ENCODE results near the gene LRRC63. TPM values are rescaled to one million over a fixed set of nuclear protein-coding genes. Genes with fewer than 3 reads are reported as not detected.
"Not testable (repeated sequence)": the region's sequence is repeated elsewhere in the genome, so short reads cannot be mapped to it uniquely, and the experiment has no call there.

Gene LRRC63, protein sequence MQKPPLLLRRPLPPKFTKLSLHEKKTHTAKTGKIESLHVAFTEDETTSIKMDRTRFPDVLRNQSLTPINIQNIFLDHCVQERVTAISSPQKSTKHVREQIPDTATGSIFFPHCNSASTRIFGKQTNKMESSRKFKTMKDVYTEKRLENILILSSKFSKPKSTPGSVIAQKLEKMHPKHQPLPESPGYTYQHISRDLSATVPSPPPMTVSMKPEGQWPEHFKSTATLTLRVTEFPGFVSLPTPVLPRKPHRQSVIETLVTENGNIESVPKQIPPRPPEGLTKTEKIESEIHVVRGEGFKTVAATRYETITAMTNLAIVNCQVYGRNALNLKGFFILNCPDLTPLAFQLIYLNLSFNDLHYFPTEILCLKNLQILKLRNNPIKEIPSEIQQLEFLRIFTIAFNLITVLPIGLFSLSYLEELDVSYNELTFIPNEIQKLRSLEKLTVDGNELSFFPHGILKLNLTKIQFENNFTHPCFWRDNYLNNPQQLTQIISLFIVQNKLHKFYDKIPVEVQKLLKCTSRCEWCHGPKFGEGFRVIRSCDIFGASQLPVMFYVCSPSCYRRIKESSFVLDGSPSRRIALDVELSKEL
- polyA plus RNA-seq (ENCODE audit: insufficient read length) = 0.10 TPM

GRCh38 chr13:46211483-46212351 is at the start of gene LRRC63:
Gene LRRC63, plus strand, starts transcription at chr13:46211928. Its CDS starts 1,107 bp downstream, at chr13:46213035.
- DNase-seq = peak; percentile 47

GRCh38 chr13:46162741-46163140 is 49.0 kb upstream of the LRRC63 start:
- DNase-seq = not testable (repeated sequence)

GRCh38 chr13:46164661-46165060 is 47.1 kb upstream of the LRRC63 start:
- DNase-seq = no peak

- DNase-seq = no peak
These were observed 46.1 kb upstream of the LRRC63 start for GRCh38 chr13:46165485-46166223.

DNA sequence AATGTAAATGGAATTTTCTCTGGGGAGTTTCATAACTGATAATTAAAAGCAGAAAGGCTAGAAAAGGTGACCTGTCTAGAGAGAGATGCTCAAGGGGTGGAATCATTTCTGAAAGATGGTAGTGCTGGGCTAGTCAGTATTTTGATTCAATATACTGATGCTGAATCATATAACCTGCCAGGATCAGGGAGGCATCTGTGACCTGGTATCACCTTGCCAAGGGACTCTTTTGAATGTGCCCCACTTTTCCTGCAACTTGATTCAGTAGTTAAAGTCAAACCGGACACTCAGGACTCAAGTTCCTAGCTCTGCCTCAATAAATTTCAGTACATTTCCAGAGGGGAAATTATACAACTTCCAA is 45.5 kb upstream of the LRRC63 start:
- no peak for DNase-seq

DNA sequence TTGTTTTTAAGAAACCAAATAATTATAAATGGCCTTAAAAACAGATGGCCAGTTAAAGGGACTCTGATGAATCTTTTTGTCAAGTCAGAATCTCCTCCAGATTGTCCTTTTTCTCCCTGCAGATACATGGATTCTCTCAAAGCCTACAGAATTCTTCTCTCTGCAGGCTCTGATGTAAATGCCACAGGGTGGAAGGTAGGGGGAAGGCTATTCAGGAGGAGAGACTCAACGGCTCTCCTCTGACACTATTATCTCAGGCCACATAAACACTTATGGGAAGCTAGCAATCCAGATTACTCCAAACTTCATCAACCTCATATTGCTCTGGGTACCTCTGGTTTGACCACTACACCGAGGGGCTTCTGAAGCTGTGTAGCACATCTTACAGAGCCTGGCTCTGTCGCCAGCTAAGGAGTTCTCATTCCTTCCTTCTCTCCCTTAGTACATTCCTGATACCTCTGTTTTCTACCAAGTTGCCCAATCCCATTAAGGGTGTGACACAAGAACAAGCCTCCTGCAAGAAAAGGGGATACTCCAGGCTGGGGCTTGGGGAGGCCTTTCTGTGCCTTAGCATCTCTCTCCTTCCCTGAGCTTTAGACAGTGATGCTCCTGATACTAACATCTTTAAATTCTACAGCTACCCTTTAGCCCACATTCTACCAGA is 44.6 kb upstream of the LRRC63 start:
- DNase-seq = no peak

DNA sequence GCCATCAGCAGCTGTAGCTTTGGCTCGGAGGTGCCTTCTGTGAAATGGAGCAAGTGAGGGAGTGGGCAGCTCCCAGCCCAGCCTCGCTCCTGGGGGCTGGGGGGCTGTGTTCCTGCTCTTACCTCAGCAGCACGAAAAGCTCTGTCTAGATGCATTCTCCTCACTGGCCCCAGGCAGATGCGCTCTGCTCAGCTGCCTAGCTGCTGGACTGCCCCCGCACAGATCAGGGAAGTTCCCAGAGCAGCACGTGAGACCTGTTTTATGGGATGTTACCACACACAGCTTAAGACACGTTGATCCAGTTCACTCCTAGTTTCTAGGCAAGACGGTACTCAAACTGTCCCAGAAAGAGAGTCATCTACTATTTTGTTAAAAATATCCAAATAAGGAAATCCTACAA is 43.4 kb upstream of the LRRC63 start:
- no peak for DNase-seq

GRCh38 chr13:46168783-46169182 is 42.9 kb upstream of the LRRC63 start:
- DNase-seq = no peak

DNA sequence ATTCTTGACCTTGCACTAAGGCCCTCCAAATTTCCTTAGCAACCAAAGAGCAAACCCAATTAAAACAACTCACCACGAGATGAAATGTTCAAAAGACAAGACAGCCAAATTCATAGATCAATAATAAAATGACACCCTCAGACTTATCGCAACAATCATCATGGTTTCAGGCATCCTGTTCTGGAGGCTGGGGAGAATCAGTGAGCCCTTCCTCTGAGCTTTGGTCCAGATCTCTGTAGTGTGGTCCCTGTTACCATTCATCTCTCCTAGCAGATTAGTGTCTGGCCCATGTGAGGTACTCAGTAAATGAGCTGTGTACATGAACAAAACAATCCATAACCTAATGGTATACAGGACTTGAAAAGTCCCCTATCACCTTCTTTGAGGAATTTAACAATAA is 42.0 kb upstream of the LRRC63 start:
- DNase-seq = no peak

- no peak for DNase-seq
These were observed 41.5 kb upstream of the LRRC63 start for GRCh38 chr13:46170268-46170667.

DNA sequence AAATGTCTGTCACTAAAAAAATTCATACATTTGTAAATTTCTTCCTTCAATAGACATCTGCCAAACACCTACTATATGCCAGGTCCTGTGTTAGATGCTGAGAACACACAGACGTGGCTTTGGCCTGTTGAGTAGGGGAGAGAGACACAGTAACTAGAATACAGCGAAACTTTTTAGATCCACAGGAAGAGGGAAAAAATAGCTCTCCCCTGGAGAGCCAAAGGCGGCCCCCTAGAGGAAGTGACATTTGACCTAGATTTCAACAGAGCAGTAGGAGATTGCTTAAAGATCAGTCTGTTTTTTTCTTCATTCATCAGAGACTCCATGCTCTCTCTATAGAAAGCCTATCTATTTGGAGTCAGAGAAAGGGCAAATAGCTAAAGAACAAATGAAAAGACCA is 41.0 kb upstream of the LRRC63 start:
- no peak for DNase-seq

- no peak for DNase-seq
These were observed 40.5 kb upstream of the LRRC63 start for GRCh38 chr13:46171217-46171616.

- DNase-seq = no peak
These were observed 40.0 kb upstream of the LRRC63 start for GRCh38 chr13:46171739-46172138.

GRCh38 chr13:46172531-46172991 is 39.2 kb upstream of the LRRC63 start:
- DNase-seq = no peak

GRCh38 chr13:46173656-46174055 is 38.1 kb upstream of the LRRC63 start:
- no peak for DNase-seq

DNA sequence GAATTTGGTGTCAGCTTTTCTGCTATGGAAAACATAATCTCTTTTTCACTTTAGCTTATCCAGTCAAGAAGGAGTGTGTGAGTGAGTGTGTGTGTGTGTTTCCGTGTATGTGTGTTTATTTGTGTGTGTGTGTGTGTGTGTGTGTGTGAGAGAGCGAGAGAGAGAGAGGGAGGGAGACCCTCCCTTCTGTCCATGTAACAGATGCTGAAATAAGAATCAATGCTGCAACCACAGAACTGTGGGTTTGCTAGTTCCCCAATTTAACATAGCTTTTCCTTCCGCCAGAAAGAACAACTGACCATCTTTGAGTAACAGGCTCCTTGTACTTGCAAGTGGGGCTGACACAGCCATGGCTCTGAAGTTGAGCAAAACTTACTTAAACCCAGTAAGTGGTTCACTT is 35.0 kb upstream of the LRRC63 start:
- DNase-seq = no peak

DNA sequence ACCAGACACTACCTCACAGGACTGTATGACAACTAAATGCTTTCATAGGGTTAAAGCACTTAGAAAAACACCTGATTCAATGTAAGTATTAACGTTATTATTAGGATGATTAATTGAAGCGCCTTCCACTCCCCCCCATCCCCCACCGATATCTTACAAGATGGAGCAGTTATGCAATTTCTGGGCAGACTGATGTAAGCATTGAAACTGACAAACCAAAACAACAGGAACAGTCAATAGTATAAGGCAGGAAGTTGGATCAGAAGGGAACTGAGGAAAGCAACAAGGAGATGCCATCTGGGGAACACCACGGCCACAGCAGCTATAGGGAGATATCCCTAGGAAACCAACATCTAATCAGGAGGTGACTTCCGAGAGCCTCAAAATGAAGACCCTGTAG is 33.6 kb upstream of the LRRC63 start:
- no peak for DNase-seq

DNA sequence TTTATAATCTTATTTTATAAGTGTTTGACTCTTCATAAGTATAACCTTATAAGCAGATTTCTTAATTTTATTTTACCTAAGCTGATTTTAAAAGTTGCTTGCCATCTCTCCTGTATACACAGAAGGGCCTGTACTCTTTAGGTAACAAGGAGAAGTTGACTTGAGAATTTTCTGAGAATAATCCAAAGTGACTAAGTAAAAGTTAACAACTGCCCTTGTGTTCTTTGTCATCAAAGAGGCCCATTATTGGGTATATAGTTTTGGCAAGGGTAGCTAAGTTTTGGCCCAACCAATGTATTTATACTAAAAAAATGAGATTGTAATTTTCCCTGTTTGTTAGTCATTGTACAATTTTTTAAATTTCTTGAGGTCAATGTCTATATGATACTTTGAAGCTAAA is 32.9 kb upstream of the LRRC63 start:
- DNase-seq = no peak

DNA sequence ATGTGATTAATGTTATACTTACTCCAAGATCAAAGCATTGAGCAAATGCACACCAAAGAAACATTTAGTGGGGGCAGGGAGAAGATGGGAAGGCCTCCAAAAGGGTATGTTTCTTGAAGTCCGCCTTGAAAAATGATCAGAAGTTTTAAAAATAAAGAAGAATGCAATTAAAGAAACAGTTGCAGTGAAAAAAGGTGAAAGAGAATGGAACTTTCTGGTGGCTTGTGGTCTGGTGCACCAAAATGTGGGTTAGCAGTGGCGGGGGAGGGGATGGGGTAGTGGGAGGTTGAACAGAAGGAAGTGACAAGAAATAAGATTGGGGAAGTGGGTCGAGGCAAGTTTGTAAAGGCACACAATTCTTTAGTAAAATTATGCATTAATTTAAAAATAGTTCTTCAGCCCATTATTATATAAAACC is 32.2 kb upstream of the LRRC63 start:
- no peak for DNase-seq

- no peak for DNase-seq
These were observed 31.6 kb upstream of the LRRC63 start for GRCh38 chr13:46179969-46180763.

GRCh38 chr13:46181377-46181839 is 30.3 kb upstream of the LRRC63 start:
- no peak for DNase-seq

Data from hindlimb muscle (tissue), 1 donor.